HEK293T (cell line): ENCODE results near the gene BCR.

Experiments
- BHLHE40 ChIP-seq: fragments of 450-650 bp; IDR thresholded peaks from 2 replicates; pipeline ENCODE4 v1.6.1; 2016; ENCODE audit warnings: mild to moderate bottlenecking, moderate library complexity, borderline replicate concordance
- CTBP1 ChIP-seq: fragments of 450-650 bp; IDR thresholded peaks from 2 replicates; pipeline ENCODE4 v1.6.1; 2016; ENCODE audit warnings: borderline replicate concordance
- ELF4 ChIP-seq: fragments of 450-650 bp; IDR thresholded peaks from 2 replicates; pipeline ENCODE4 v1.6.1; 2017; ENCODE audit warnings: antibody characterized with exemption
- FOXK2 ChIP-seq: fragments of 450-650 bp; IDR thresholded peaks from 2 replicates; pipeline ENCODE4 v1.6.1; 2016; ENCODE audit warnings: mild to moderate bottlenecking
- FOXM1 ChIP-seq: fragments of 450-650 bp; IDR thresholded peaks from 2 replicates; pipeline ENCODE4 v1.6.1; 2017; ENCODE audit warnings: mild to moderate bottlenecking, borderline replicate concordance
- HDGF ChIP-seq: fragments of 450-650 bp; IDR thresholded peaks from 2 replicates; pipeline ENCODE4 v1.6.1; 2017; ENCODE audit warnings: antibody characterized with exemption, borderline replicate concordance
- L3MBTL2 ChIP-seq: fragments of 450-650 bp; conservative IDR thresholded peaks from 2 replicates; pipeline ENCODE4 v1.6.1; 2016; ENCODE audit warnings: mild to moderate bottlenecking
- LEF1 ChIP-seq: fragments of 450-650 bp; IDR thresholded peaks from 2 replicates; pipeline ENCODE4 v1.6.1; 2017; ENCODE audit warnings: mild to moderate bottlenecking, borderline replicate concordance
- NFRKB ChIP-seq: fragments of 450-650 bp; IDR thresholded peaks from 2 replicates; pipeline ENCODE4 v1.6.1; 2016; ENCODE audit warnings: mild to moderate bottlenecking, moderate library complexity
- PKNOX1 ChIP-seq: fragments of 450-650 bp; IDR thresholded peaks from 2 replicates; pipeline ENCODE4 v1.6.1; 2016
- SP1 ChIP-seq: fragments of 450-650 bp; IDR thresholded peaks from 2 replicates; pipeline ENCODE4 v1.6.1; 2017
- SUZ12 ChIP-seq: fragments of 450-650 bp; IDR thresholded peaks from 2 replicates; pipeline ENCODE4 v1.6.1; 2016; ENCODE audit warnings: mild to moderate bottlenecking
- TARDBP ChIP-seq: fragments of 450-650 bp; IDR thresholded peaks from 2 replicates; pipeline ENCODE4 v1.6.1; 2016
- ZNF384 ChIP-seq: fragments of 450-650 bp; IDR thresholded peaks from 2 replicates; pipeline ENCODE4 v1.6.1; 2016

DNA sequence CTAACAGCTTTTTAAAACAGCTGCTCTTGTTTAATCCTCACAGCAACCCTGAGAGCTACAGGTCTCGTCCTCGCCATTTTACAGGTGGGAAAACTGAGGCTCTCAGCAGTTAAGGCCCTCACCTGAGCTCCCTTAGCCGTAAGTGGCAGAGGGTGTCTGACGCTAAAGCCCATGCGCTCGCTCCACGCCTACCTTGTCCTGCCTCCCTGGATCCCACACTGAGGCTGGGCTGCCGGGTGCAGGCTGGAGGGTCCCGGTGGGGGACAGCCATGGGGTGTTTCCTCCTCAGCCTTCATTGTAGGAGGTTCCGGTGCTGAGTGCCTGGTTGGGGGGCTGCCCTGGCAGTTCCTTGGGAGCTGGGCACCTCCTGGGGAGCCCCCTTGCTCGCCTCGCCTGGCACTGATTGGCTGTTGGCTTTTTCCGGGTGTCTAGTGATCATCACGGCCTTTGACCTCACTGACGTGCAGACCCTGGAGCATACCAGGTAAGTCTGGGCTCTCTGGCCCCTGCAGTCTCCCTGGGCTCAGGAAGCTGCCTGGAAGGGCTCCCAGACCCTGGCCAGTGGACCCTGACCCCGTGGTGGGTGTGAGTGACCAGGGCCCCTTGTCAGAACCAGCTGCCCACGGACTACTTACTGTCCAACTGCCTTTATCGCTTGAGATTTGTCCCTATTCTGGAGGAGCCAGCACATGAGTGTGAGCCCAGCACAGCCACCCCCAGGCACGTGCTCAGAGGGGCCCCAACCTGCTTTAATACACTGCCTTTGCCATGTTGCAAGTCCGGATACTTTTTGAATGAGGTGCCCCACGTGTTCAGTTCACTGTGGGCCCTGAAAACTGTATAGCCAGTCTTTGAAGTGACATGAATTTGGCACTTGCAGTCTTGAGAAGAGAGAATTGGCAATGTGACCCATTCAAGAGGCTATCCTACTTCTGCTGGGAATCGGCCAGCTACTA is 22.5 kb upstream of the BCR start:
- TF ChIP-seq BHLHE40 (no peak), ELF4 (no peak), SUZ12 (no peak), FOXM1 (no peak), SP1 (no peak), TARDBP (no peak), PKNOX1 (no peak), ZNF384 (no peak), NFRKB (no peak), L3MBTL2 (no peak), HDGF (no peak), FOXK2 (no peak), CTBP1 (no peak), LEF1 (no peak)
